ENCODE measurements around the gene KLRF2.

KLRF2 gene

DNA sequence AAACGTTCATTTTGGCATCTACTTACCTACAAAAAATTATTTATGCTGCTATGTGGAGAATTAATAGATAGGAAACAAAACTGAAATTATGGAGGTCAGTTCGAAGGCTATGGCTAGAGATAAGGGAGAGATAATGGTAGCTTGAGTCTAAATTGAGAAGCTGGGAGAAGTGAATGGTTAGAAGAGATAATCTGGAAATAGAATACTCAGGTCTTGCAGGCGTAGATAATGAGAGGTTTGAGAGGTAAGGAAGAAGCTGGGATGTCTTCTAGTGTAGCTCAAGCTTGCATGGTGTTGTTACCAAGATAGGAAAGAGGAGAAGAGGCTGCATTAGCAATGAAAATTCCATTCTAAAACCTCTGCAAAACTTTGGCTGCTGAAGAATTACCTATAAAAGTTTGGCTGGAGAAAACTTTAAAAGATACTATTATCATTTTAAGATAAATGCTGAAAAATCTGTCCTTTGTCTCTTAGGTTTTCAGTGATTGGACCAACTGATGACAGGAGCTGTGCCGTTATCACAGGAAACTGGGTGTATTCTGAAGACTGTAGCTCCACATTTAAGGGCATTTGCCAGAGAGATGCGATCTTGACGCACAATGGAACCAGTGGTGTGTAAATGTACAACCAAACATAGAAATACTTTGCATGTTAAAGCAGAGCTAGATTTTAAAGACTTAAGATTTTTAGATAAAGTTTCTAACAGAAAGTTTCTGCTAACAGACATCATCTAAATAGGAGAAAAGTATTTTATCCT is 14.1 kb downstream of the KLRF2 start:
- no peak for DNase-seq

DNA sequence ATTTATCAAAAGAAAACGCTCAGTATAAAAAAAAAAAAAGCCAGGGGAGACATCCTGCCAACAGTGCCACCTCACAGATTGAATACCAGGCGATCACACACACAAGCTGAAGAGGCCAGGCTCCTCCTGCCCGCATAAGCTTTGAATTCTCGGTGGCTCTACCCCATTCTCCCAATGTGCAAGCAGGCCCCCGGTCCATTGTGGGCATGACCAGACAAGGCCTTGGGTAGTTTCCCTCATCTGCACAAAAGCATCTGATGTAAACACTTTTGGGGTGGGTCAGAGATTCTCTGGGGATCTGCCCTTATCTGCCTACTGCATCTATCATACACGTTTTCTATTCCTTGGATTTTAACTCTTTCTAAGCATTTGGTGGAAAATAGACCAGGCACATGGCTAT is 16.2 kb downstream of the KLRF2 start:
- no peak for DNase-seq

DNA sequence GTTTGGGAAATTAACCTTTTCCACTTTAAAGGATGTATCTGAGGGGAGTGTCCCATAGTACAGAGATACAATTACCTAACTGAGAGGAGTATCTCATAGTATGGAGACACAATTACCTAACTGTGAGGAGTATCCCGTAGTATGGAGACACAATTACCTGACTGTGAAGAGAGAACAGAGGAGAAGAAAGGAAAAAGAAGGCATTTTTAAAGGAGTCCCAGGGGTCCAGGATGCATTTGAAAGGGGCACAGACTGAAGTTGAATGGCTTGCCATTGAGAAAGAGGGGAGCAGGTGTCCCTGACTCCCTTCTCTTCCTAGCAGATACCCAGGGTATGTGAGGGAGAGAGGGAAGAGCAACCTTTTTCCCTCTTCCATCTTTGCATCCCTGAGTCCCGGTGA is 17.9 kb downstream of the KLRF2 start:
- no peak for DNase-seq

DNA sequence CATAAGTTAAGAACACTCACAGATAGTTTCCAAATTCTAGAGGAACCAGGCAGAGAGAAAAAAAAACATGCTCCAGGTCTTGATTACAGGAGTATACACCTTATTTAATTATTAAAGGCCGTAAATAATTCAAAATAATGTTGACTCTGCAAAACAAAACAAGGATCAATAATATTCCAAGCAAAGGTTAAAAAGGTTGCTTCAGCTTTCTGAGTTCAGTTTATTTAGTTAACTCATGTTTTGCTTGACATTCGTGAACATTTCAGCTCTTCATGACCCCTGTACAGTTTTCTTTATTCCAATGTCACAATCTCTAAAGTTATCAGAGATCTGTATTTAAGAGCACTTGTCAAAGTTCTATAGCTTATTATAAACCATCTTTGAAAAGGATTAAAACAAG is 19.6 kb downstream of the KLRF2 start:
- DNase-seq, result no peak

DNA sequence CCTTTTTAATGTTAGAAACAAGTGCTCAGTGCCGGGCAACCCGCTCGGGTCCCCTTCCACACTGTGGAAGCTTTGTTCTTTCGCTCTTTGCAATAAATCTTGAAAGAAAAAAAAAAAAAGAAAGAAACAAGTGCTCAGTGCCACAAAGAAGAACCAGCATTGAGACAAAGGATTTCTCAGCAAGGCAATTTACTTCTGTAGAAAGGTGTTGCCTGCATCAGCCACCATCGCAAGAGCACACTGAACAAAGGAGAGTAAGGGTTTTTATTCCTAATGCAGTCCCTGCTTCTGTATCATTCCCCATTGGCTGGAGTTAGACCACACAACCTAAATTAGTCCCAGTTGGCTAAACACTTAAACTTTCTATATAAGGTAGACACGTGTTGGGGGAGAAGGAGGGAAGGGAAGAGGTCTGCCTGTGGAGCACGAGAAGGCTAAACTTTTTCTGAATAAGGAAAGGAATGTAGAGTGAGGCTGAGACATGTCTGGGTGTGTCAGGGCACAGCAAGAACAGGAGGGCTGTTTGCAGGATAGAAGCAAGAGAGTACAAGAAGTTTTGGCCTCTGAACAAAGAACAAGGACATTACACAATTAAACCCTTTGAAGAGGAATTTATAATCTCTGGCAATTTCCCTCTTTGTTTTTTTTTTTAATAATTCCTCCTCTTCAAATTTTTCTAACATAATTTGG is 21.4 kb downstream of the KLRF2 start:
- no peak for DNase-seq

DNA sequence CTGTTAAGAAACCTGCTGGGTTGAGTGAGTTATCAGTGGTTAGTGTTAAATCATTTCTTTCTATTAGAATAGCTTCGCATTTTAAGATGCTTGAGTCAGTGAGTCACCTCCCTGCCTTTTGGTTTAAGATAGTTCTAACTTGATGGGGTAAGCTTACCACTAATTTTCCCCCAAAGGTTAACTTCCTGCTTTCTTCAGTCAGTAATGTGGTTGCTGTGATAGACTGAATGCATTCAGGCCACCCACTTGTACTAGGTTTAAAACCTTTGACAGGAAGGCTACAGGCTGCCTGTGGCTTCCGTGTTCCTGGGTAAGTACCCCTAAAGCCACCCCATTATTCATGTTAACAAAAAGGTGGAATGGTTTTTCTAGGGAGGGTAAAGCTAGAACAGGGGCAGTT is 25.6 kb downstream of the KLRF2 start:
- peak; percentile 65 for DNase-seq

DNA sequence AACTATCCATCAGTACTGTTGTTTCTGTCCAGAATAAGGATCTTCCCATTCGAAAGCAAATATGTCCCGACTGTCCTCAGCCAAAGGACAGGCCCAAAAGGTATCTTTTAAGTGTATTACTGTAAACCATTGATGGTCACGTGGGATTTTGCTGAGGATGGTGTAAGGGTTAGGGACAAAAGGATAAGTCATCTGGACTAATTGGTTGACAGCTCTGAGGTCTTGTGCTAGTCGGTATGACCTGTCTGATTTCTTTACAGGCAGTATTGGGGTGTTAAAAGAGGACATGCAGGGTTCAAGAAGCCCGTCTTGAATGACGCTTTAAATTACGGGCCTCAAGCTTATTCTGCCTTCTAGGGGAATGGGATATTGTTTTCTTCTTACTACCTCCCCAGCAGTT is 26.5 kb downstream of the KLRF2 start:
- DNase-seq, result no peak

DNA sequence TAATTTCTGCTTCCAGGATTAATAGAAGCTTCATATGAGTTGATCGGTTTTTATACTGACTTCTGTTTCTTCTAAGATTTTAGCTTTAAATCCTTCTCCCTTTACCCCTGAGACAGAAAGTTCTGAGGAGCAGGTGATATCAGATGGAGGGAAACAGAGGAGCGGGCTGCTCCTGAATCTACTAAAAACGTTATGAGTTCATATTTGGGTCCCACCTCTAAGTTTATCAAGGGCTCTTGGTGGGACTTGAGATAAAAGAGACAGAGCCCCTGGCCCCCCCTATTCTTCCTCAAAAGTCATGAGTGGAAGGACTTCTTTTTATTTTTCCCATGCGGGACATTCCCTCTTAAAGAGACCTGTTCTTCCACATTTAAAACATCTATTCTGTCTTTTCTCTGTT is 27.1 kb downstream of the KLRF2 start:
- DNase-seq, result no peak

DNA sequence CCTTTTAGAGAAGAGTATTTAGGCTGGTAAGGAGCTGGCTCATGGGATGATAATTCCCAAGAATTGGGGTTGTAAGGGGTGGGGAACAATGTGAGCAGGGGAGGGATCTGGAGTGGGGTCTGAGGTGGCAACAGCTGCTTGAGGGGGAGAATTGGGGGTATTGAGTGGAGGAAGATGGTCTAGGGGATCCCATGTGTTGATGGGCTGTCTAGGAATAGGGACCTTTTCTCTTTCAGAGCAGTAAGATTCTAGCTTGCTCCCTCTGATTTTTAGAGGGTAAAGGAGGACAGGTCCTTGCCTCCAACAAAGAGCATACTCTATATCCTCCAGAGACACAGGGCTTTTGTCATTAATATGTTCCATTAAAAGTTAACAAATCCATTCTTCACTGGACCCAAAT is 28.4 kb downstream of the KLRF2 start:
- DNase-seq, result no peak

DNA sequence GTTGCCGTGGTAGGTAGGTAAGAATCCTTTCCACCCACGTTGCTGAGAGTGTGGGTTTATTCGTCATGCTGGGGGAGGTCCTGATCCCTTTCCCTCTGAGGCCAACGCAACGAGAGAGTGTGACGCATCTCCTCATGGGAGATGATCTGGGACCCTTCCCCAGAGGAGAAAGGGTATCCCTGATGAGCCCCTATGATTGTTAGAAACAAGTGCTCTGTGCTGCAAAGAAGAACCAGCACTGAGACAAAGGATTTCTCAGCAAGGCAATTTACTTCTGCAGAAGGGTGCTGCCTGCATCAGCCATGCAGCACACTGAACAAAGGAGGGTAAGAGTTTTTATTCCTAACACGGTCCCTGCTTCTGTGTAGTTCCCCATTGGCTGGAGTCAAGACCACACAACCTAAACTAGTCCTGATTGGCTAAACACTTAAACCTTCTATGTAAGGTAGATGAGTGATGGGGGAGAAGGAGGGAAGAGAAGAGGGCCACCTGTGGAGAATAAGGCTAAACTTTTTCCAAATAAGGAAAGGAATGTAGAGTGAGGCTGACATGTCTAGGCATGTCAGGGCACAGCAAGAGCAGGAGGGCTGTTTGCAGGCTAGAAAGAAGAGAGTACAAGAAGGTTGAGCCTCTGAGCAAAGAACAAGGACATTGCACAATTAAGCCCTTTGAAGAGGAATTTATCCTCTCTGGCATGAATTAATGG is 29.6 kb downstream of the KLRF2 start:
- no peak for DNase-seq

DNA sequence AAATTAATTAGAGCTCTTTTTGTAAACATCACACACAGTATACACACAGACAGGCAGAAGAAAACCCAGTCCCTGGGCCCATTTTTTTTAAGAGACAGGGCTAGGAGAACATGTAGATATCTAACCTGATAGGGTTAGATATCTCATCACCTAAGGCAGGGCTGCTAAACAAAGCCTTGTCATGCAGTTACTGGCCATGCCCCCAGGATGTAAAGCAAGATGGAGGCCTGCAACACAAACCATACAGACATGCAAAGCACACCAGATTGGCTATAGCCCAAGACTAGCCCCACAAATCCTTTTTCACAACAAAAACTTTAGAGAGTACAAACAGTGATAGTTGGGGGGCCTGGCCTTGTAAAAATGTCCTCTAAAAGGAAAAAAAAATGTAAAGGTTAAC is 30.4 kb downstream of the KLRF2 start:
- DNase-seq, result no peak

DNA sequence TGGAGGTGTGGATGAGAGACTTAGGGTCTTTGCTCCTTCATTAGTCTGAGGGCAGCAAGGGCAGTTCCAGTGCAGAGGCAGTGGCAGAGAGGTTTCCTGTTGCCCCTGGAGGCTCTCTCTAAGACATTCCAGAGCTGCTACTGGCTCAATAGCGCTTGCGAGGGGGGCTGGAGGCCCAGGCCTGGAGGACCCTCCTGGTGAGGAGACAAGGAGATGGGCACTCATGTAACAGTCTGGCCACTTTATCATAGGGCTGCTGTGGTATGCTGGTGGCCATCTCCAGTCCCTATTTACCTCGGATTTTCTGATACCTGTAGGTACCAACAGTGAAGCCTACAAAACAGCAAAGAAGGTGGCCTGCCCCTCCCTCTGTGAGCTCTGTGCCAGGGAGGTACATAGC is 38.2 kb downstream of the KLRF2 start:
- DNase-seq, result no peak

DNA sequence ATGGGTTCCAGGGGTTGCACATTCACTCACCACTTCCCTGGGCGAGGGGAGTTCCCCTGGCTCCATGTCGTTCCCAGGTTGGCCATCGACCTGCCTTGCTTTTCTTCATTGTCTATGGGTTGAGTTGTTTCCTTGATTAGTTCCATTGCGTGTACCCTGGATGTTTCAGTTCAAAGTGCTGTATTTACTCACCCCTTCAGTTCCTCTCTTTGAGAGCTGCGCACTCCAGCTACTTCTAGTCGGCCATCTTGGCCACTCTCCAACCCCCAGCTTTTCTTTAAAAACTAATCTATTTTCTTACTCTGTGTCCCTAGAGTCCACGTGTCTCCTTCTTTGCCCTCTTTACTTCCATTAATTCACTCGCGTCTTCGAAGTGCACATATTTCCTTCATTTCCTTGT is 39.2 kb downstream of the KLRF2 start:
- DNase-seq, result no peak

DNA sequence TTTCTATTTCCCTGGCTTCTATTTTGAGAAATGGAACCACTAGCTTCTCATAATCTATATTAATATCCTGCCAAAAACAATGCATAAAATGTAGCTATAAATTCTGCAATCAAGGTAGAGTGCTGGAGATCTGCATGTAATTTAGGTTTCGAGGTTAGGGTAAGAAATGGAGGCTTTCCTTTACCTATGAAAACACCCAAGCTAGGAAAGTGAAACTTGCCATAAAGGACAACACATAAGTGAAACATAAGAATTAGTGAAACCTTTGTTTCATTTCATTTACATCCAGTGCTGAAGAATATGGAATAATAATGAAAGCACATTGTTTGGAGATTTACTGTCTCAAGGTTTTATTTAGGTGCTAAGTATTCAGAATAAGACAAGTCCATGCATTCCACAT is 41.1 kb downstream of the KLRF2 start:
- DNase-seq, result no peak

DNA sequence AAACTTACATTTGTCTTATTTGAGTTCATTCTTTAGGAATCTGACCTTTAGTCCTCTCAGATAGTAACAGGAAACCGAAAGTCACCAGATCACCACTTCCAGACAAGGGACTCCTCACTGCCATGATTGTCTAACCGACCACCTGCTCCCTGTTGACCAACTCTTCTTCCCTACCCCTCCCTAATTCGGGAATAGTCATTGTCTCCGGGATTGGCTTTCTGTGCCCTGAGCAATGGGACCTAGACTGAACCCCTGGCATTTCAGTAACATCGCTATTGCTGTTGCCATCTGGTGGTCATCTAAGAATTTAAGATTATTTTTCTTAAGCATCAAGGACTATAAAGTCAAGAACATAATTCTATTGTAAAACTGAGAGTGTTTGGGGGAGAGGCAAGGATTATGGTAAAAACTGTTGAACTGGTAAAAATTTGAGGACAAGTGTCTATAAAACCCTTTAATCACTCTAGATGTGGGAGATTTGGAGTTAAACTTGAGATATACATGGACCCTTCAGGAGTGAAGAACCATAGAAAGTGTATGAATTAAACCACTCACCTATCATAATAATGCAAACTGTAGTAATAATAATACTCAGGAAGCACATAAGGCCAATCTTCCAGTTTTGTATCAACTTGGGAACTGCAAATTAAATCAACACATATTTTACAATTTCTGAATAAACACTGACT is 44.6 kb downstream of the KLRF2 start:
- peak; percentile 63 for DNase-seq

DNA sequence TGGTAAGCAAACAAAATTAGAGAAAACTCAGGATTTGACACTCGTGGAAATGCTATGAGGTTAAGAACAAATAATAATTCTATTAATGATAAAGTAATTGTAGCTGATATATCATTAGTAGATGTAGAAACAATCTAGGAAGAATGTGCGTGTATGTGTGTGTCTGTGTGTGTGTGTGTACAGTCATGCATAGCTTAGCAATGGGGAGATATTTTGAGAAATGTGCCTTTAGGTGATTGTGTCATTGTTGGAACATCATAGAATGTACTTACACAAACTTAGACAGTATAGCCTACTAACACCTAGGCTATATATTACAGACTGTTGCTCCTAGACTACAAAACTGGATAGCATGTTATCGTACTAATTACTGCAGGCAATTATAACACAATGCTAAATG is 45.6 kb downstream of the KLRF2 start:
- DNase-seq, result no peak

DNA sequence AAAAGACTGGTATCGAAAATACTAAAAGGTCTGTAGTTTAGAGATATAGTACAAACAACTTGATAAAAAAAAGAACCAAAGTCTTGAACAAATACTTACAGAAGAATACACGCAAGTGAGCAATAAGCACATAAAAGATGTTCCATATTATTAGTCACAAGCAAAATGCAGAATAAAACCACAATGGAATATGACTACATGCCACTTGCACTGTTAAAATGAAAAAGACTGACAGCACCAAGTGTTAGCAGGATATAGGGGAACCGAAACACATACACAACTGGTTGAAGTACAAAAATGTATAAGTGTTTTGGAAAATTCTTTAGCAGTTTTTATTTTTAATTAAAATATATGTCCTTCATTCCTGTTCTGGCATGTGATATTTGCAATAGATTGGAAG is 47.3 kb downstream of the KLRF2 start:
- DNase-seq, result no peak

DNA sequence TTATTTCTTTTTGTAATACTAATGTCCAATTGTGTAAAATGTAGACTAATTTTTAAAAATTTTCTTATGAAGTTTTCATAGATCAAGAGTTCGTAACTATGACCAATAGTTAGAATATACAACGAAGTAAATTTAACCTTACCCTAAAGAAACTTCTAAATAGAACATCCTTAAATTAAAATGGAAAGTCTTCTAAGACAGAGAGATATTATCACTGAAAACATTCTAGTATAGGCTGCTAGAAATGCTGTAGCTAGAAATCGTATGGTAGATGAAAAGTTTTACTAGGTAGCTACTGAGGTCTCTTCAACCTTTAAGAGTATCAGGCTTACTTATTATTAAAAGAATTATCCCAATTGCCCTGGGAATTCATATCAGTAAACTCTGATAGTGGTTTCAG is 50.0 kb downstream of the KLRF2 start:
- no peak for DNase-seq

DNA sequence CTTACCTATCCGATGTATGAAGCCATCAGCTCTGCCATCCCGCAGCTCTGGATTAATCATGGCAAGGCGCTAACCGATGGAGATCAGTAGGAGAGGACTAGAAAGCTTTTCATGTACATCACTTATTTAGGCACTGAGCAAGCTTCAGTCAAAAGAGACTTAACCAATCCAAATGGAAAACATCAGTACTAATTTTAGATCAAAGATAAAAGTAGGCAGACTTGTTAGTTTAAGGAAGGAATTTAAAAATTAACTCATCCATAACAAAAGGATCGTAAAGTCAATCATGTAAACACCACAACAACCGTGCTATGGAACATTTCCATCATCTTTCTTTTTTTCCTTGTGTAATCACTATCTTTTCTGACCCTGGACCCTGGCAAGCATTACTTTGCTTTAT is 51.0 kb downstream of the KLRF2 start, which contains the start of gene CLEC2A:
Gene CLEC2A (minus strand): TSS at position 101 of the 400 bp plus-strand sequence. CDS start 41 bp downstream, at position 60.
- no peak for DNase-seq

DNA sequence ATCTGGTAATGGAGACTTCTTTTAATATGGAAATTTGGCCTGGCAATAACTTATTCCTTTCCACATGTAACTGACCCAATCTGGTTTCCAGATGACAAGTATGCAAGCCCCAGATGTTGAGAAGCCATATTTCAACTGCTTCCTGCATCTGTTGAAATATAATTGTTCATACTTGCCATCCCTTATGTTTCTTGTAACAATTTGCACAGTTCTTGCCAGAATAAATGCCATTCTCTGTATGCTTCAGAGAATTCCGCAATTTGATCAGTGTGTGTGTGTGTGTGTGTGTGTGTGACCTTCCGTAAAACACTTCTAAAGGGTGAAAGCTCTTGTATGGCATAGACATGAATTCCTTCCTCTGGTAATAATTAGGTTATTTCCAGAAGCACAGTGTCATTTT is 52.7 kb downstream of the KLRF2 start:
- no peak for DNase-seq

DNA sequence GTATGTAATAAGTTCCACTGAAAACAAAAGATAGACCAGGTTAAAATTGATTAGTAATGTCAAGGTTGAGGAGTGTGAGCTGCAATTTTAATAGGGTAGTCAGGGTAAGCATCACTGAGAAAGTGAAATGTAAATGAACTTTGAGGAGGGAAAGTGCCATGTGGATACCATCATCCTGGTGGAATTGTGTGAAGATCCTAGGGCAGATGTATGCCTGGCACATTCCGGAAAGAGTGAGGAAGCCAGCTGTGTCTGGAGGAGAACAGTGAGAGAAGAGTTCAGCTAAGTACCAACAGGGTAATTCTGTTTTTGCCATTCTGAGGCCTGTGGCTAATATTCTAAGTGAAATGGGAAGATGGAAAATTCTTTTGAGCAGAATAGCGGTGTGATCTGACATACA is 53.7 kb downstream of the KLRF2 start:
- no peak for DNase-seq

DNA sequence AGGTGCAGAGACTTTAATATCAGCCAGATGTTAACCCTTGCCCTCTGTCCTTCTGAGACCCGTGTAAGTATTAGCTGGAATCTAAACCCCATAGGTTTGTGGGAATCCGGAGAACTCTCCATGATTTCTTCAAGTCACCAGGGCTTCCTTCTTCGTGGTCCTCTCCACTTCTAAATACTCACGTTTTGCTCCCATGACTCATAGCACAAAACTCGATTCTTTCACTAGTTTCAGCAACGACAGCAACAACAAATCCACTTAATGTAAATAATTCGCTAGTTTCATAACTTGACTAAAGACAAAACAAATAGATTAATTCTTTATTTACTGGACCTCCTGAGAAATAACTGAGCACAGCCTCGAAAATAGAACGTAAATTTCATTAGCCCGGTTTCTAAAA is 55.3 kb downstream of the KLRF2 start:
- DNase-seq, result no peak

DNA sequence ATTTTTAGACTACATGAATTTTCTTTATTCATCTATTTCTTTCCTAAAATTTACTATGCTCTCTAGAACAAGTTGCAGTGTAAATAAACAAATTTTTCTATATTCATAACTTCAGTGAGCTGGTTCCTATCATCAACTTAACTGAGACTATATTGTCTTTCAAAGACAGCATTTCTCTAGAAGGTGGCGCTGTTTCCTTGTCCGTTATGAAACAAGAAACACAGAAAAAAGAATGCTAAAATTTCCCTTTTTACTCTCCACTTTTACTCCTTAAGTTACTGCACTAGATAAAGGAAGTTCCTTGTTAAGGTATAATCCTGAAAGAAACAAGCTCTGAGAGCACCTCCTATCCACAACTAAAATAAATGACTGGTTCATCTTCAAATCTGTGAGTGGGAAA is 59.1 kb downstream of the KLRF2 start:
- DNase-seq, result peak; percentile 38

DNA sequence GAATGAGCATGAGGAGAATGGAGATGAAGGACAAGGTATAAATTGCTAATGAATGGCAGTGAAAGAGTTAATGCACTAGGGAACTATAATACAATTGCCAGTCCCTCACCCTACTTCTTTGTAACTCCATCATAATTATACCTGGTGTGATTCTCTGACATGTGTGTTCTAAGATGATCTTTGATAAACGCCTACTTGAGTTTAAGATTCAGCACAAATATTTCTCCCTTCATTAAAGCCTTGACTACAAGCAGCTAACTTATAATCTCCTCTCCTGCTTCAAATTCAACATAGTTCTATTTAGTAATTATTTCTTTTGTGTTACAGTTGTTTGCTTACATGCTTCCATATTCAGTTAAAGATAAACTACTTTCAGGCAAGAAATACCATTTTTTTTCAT is 60.5 kb downstream of the KLRF2 start:
- DNase-seq, result no peak

Measured in CD4-positive, alpha-beta T cell treated with Interleukin-21 for 1 hour (primary cell).